Smooth muscle cell (in vitro differentiated cells): Measurements from ENCODE around the gene NOL4L. TPM values are rescaled to one million over a fixed set of nuclear protein-coding genes. Genes with fewer than 3 reads are reported as not detected.

Experiments
- DNase-seq: peaks from one replicate; lab custom pipeline; 2025; ENCODE audit not compliant: unreplicated experiment; lab: John Stamatoyannopoulos, UW
- H2AFZ ChIP-seq: fragments of 200-600 bp; sonication (generic); 2 replicates; pipeline ENCODE4 v1.6.0; 2016; ENCODE audit warnings: antibody characterized with exemption, low read depth, mild to moderate bottlenecking
- H3F3A ChIP-seq: fragments of 200-600 bp; sonication (generic); 2 replicates; pipeline ENCODE4 v1.6.0; 2017; ENCODE audit warnings: antibody characterized with exemption, low read depth
- H3K27ac ChIP-seq: fragments of 200-600 bp; sonication (generic); 2 replicates; pipeline ENCODE4 v1.5.1; 2016; ENCODE audit warnings: low read depth, mild to moderate bottlenecking
- H3K27me3 ChIP-seq: fragments of 200-600 bp; sonication (generic); 2 replicates; pipeline ENCODE4 v1.6.1; 2016; ENCODE audit warnings: low read depth, mild to moderate bottlenecking
- H3K36me3 ChIP-seq: fragments of 200-600 bp; sonication (generic); 2 replicates; pipeline ENCODE4 v1.5.1; 2016; ENCODE audit warnings: low read depth
- H3K4me1 ChIP-seq: fragments of 200-600 bp; sonication (generic); 2 replicates; pipeline ENCODE4 v1.5.1; 2016; ENCODE audit warnings: low read depth
- H3K4me2 ChIP-seq: fragments of 200-600 bp; sonication (generic); 2 replicates; pipeline ENCODE4 v1.6.0; 2016; ENCODE audit warnings: mild to moderate bottlenecking
- H3K4me3 ChIP-seq: fragments of 200-600 bp; sonication (generic); 2 replicates; pipeline ENCODE4 v1.5.1; 2016; ENCODE audit warnings: mild to moderate bottlenecking
- H3K79me2 ChIP-seq: fragments of 200-600 bp; sonication (generic); 2 replicates; pipeline ENCODE4 v1.6.0; 2016; ENCODE audit warnings: low read depth, mild to moderate bottlenecking
- H3K9ac ChIP-seq: fragments of 200-600 bp; sonication (generic); 2 replicates; pipeline ENCODE4 v1.6.0; 2016; ENCODE audit warnings: low read depth
- H3K9me3 ChIP-seq: fragments of 200-600 bp; sonication (generic); replicated peaks from 2 replicates; pipeline ENCODE4 v1.5.1; 2016; ENCODE audit warnings: low read depth
- H4K20me1 ChIP-seq: fragments of 200-600 bp; sonication (generic); 2 replicates; pipeline ENCODE4 v1.6.0; 2016; ENCODE audit warnings: low read depth
- WGBS: methylation state at CpG from one replicate; pipeline ENCODE4 v1.1.7; 2016; ENCODE audit warnings: low lambda C conversion rate; 5-methylcytosine and 5-hydroxymethylcytosine counted together
- polyA plus RNA-seq: library from polyadenylated mRNA; unstranded; fragments of >200 nt; fragmentation: Nextera tagmentation; extraction: Ambion mirVana; gene quantifications from 2 replicates; pipeline ENCODE4 v1.2.1, GENCODE V29; 2016
- total RNA-seq: library from RNA; depleted of rRNA; stranded (reverse); fragments of >200 nt; gene quantifications from 2 replicates; pipeline ENCODE4 v1.2.3, GENCODE V29; 2014
- TF ChIP-seq, protein P1 (sequence below): fragments of 200-600 bp; sonication (generic); IDR thresholded peaks from 2 replicates; pipeline ENCODE4 v1.5.1; 2017; ENCODE audit warnings: borderline replicate concordance, mild to moderate bottlenecking, antibody characterized with exemption; ENCODE audit not compliant: insufficient read depth, poor library complexity, severe bottlenecking

Gene NOL4L
- total and polyA plus RNA-seq, 2 experiments from 2014 or later: 26.0 to 26.2 TPM

DNA sequence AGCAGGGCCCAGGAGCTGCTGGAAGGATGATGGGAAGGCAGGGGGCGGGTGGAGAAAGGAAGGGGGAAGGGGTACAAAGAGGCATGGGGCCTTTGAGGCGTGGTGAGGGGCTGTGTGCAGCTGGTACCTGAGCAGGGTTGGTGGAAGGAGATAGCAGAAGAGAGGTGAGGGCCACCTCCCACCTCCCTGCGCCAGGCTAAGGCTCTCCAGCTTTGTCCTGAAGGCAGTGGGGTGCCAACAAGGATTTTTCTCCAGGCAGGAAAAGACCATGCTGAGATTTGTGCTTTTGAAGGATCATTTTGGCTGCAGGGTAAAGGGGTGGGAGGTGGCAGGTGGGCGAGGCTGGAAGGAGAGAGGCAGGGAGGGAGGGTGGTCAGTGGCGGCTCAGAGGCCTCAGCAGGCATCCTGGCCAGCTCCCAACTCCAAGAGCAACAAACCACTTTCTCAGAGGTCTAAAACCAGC lies 40.8 kb downstream of the NOL4L start:
- Histone ChIP-seq H3K9ac (no peak overlapping the region), H4K20me1 (no peaks in the 10 kb centered on the region), H3K79me2 (no peaks in the 10 kb centered on the region), H3K27ac (no peak overlapping the region), H3K4me1 (no peaks in the 10 kb centered on the region), H3K27me3 (no peaks in the 10 kb centered on the region), H3F3A (peaks cover 4% of the 10 kb centered on the region), H3K4me3 (no peak overlapping the region), H3K36me3 (no peaks in the 10 kb centered on the region), H3K9me3 (no peaks in the 10 kb centered on the region), H3K4me2 (no peak overlapping the region), H2AFZ (no peak overlapping the region)
- DNase-seq: no peak
- TF ChIP-seq, protein P1, sequence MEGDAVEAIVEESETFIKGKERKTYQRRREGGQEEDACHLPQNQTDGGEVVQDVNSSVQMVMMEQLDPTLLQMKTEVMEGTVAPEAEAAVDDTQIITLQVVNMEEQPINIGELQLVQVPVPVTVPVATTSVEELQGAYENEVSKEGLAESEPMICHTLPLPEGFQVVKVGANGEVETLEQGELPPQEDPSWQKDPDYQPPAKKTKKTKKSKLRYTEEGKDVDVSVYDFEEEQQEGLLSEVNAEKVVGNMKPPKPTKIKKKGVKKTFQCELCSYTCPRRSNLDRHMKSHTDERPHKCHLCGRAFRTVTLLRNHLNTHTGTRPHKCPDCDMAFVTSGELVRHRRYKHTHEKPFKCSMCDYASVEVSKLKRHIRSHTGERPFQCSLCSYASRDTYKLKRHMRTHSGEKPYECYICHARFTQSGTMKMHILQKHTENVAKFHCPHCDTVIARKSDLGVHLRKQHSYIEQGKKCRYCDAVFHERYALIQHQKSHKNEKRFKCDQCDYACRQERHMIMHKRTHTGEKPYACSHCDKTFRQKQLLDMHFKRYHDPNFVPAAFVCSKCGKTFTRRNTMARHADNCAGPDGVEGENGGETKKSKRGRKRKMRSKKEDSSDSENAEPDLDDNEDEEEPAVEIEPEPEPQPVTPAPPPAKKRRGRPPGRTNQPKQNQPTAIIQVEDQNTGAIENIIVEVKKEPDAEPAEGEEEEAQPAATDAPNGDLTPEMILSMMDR: no peak
- 93% methylated on average over 5 of the region's 5 CpGs for WGBS

DNA sequence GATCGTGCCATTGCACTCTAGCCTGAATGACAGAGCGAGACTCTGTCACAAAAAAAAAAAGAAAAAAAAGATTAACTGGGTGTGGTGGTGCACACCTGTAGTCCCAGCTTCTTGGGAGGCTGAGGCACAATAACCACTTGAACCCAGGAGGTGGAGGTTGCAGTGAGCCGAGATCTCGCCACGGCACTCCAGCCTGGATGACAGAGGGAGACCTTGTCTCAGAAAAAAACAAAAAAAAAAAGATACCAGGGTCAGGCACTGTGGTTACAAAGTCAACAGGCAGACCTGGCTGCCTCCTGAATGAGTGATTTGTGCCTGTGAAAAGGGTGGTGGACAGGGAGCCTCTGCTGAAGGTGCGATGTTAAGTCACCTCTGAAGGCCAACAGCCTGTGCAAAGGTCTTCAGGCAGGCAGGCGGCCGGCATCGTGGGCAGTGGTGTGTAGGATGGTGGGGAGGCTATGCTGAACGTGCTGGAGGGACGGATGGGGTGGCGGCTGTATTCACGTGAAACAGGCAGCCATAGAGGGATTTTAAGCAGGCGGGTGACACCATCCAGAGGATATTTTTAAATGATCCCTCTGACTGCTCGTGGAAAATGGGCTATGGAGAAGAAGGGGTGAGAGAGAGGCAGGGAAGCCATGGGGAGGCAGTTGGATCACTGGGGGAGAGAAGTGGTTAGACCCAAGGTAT lies 41.4 kb downstream of the NOL4L start:
- H3K36me3 ChIP-seq: no peaks in the 10 kb centered on the region
- H3K4me1 ChIP-seq: no peaks in the 10 kb centered on the region
- peaks cover 4% of the 10 kb centered on the region for H3F3A ChIP-seq
- no peaks in the 10 kb centered on the region for H3K79me2 ChIP-seq
- H3K4me2 ChIP-seq: no peak overlapping the region
- H4K20me1 ChIP-seq: no peaks in the 10 kb centered on the region
- H3K27ac ChIP-seq: no peak overlapping the region
- no peaks in the 10 kb centered on the region for H3K9me3 ChIP-seq
- H3K9ac ChIP-seq: no peak overlapping the region
- no peak for DNase-seq
- WGBS: 86% methylated on average over 15 of the region's 15 CpGs
- no peaks in the 10 kb centered on the region for H3K27me3 ChIP-seq
- H2AFZ ChIP-seq: no peak overlapping the region
- TF ChIP-seq, protein P1: no peak
- H3K4me3 ChIP-seq: no peak overlapping the region

DNA sequence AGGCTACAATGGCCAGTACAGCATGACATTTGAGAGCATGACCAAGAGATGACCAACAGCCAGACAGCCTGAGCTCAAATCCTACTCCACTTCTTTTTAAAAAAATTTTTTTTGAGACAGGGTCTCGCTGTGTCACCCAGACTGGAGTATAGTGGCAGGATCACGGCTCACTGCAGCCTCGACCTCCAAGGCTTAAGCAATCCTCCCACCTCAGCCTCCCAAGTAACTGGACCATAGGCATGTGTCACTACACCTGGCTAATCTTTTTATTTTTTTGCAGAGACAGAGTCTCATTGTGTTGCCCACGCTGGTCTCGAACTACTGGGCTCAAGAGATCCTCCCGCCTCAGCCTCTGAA lies 42.9 kb downstream of the NOL4L start:
- H3K79me2 ChIP-seq: no peaks in the 10 kb centered on the region
- no peaks in the 10 kb centered on the region for H4K20me1 ChIP-seq
- H3K4me3 ChIP-seq: no peak overlapping the region
- no peak overlapping the region for H3K4me2 ChIP-seq
- no peak overlapping the region for H3K27ac ChIP-seq
- TF ChIP-seq, protein P1: no peak
- no peaks in the 10 kb centered on the region for H3K27me3 ChIP-seq
- peaks cover 1% of the 10 kb centered on the region for H3K4me1 ChIP-seq
- WGBS: 95% methylated on average over 6 of the region's 6 CpGs
- H3K36me3 ChIP-seq: no peaks in the 10 kb centered on the region
- no peak overlapping the region for H3K9ac ChIP-seq
- peaks cover 4% of the 10 kb centered on the region for H3F3A ChIP-seq
- DNase-seq: no peak
- H3K9me3 ChIP-seq: no peaks in the 10 kb centered on the region
- H2AFZ ChIP-seq: no peak overlapping the region
